ENCODE measurements around the gene MZT2A.
"Not testable (repeated sequence)": the region's sequence is repeated elsewhere in the genome, so short reads cannot be mapped to it uniquely, and the experiment has no call there.

GRCh38 chr2:131477227-131477626, 15.0 kb downstream of the MZT2A start:
- TF ChIP-seq POLR2AphosphoS5, CTCF, POLR2A (IDR thresholded peaks at IDR 0.05): not testable (repeated sequence)

All from gastroesophageal sphincter (tissue), 3 donors.